Stimulated activated CD8-positive, alpha-beta memory T cell treated with anti-CD3 and anti-CD28 coated beads, Interleukin-4, amount 100 ng/mL, for 1 hour (primary cell): ENCODE data around the gene SOST.
"Not testable (repeated sequence)": the region's sequence is repeated elsewhere in the genome, so short reads cannot be mapped to it uniquely, and the experiment has no call there.

ENCODE experiments used
- DNase-seq, 2 donors: peaks; one replicate each; pipeline ENCODE4 v3.0.0-alpha.2; 2020; ENCODE audit warnings: low read depth in 2 of 2, low spot score in 1 of 2

Gene SOST

DNA sequence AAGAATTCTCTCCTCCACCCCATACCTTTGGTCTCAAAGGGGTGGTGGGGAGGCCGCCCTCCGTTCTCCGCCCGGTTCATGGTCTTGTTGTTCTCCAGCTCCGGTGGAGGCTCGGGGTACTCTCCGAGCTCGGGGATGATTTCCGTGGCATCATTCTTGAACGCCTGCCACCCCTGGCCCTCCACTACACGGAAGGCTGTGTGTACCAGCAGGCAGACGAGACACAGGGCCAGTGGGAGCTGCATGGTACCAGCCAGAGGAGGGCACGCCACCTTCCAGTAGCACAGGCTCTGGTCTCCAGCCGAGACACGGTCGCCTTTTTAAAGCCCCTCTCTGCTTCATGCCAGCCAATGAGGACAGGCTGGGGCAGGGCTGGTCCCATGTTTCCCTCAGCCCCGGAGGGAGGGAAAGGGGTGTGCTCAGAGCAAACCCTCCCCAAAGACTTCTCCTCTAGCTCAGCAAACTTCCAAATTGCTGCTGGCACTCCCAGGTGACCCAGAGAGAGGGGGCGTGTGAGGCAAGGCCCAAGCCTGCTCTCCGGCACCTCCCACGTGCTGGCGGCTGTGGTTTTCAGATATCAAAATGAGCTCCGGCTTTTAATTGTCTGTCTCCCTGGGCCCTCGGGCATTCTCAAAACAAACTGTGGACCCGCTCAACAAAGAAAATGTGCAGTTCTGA lies at the start of gene SOST:
Gene SOST (minus strand): TSS at position 295 of the 678 bp plus-strand sequence. CDS start 50 bp downstream, at position 245.
- DNase-seq: no peak

GRCh38 chr17:43808076-43808475 lies 49.5 kb upstream of the SOST start:
- DNase-seq: no peak

GRCh38 chr17:43805117-43805516 lies 46.5 kb upstream of the SOST start:
- DNase-seq: no peak

DNA sequence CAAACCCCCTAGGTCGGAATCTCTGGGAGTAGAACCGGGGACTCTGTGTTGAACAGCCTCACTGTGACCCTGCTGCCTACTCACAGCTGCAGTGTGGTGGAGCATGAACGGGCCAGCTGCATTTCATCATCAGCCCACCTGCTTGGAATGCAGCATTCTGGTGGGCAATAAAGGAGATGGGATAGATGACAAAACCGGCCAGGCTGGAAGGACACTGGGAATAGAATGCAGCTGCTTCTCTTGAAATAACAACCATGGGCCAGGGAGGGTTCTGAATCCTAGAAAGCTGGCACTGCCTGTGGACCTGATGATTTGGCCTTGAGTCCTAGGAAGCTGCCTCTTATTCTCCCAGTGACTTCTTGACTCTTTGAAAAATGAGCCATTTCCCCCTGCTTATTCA lies 45.2 kb upstream of the SOST start:
- no peak for DNase-seq

GRCh38 chr17:43801844-43802243 lies 43.3 kb upstream of the SOST start:
- no peak for DNase-seq

- DNase-seq: no peak
These were observed 42.1 kb upstream of the SOST start for GRCh38 chr17:43800736-43801135.

- no peak for DNase-seq
These were observed 40.5 kb upstream of the SOST start for GRCh38 chr17:43799047-43799446.

- not testable (repeated sequence) for DNase-seq
These were observed 39.4 kb upstream of the SOST start for GRCh38 chr17:43798024-43798423.

DNA sequence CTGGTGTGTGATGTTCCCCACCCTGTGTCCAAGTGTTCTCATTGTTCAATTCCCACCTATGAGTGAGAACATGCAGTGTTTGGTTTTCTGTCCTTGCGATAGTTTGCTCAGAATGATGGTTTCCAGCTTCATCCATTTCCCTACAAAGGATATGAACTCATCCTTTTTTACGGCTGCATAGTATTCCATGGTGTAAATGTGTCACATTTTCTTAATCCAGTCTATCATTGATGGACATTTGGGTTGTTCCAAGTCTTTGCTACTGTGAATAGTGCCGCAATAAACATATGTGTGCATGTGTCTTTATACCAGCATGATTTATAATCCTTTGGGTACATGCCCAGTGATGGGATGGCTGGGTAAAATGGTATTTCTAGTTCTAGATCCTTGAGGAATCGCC lies 34.1 kb upstream of the SOST start:
- DNase-seq: not testable (repeated sequence)

- no peak for DNase-seq
These were observed 33.0 kb upstream of the SOST start for GRCh38 chr17:43791589-43791988.

DNA sequence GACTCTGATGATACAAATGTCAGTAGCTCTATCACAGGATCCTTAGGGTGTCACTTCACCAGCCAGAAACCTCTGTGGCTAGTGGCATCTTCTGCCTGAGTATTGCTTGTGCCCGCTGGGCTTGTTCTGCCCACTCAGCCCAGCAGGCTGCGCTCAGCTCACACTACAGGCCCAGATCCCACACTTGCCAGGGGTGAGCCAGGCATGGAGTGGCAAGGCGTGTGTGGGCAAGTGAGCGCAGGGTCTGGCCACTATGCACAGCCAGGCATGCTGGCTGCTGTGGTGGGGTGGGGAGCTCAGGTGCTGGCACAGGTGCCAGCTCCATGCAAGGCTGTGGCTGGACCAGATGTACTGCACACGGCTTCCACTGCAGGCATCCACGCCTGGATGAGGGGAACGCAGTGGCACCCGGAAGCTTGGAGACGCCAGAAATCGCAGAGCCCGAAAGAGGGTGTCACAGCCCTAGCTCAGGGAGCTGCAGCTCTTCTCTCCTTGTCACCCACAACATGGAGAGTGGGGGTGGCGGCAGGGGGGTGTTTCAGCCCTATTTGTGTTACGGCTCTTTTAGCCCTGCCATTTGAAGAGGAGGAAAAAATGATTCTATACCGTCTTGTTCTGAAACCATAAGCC lies 31.8 kb upstream of the SOST start:
- DNase-seq: no peak

GRCh38 chr17:43789482-43789881 lies 30.9 kb upstream of the SOST start:
- DNase-seq: no peak

- no peak for DNase-seq
These were observed 29.9 kb upstream of the SOST start for GRCh38 chr17:43788540-43788939.

GRCh38 chr17:43787728-43788127 lies 29.1 kb upstream of the SOST start:
- no peak for DNase-seq

DNA sequence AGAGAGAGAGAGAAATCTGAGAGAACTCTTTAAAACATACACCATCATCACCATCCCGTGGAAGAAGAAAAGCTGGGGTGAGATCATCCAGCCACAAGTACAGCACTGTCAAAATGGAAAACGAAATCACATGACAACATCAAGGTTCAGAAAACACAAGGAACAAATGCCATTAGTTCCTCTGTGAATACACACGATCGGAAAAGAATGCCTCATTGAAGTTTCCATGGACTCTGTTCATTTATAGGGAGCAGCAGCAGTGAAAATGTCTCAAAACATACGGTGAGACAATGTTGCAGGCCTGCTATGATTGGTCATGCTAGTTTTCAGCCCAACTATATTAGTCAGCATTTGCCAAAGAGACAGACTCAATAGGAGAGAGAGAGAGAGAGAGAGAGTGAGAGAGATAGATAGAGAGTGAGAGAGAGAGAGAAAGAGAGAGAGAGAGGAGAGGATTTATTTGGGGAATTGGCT lies 26.1 kb upstream of the SOST start:
- DNase-seq: no peak

DNA sequence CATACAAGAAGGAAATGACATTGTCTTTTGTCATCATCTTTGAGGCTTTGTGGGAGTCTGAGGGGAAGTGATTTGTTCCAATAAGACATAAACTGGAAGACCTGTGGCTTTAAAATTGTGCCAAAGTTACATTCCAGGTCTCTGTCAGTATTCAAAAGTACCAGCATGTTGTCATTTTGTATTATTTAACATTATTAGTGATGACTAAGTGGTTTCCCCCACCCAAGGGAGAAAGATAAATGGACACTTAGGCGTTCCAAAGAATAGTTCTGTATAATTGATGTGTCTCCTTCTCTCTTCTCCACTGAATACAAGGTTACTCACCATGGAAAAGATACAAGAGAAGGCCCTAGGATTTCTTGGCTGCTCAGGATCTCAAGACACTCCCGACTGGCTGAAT lies 25.5 kb upstream of the SOST start:
- DNase-seq: no peak

GRCh38 chr17:43782913-43783680 lies 24.5 kb upstream of the SOST start:
- no peak for DNase-seq

DNA sequence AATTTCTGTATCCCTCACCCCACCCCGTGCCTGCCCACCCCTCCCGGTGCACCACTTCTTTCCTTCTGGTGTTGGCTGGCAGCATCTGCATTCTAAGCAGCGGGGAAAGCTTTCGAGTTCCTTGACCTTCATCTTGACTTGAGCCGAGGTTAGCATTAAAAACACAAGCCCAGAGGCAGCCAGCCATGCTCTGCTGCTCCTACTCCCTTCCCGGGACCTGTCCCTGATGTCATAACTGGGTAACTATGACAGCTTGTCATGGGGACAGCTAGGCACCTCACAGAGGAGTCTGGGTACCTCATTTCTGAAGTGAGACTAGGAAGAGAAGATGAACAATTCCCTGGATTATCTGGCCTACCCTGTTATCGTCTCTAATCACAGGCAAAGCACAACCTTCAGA lies 21.5 kb upstream of the SOST start, which contains the start of gene CFAP97D1:
Gene CFAP97D1 (plus strand): TSS at position 301 of the 400 bp plus-strand sequence. CDS start 28 bp downstream, at position 329.
- no peak for DNase-seq

- no peak for DNase-seq
These were observed 20.8 kb upstream of the SOST start for GRCh38 chr17:43779145-43780125.

DNA sequence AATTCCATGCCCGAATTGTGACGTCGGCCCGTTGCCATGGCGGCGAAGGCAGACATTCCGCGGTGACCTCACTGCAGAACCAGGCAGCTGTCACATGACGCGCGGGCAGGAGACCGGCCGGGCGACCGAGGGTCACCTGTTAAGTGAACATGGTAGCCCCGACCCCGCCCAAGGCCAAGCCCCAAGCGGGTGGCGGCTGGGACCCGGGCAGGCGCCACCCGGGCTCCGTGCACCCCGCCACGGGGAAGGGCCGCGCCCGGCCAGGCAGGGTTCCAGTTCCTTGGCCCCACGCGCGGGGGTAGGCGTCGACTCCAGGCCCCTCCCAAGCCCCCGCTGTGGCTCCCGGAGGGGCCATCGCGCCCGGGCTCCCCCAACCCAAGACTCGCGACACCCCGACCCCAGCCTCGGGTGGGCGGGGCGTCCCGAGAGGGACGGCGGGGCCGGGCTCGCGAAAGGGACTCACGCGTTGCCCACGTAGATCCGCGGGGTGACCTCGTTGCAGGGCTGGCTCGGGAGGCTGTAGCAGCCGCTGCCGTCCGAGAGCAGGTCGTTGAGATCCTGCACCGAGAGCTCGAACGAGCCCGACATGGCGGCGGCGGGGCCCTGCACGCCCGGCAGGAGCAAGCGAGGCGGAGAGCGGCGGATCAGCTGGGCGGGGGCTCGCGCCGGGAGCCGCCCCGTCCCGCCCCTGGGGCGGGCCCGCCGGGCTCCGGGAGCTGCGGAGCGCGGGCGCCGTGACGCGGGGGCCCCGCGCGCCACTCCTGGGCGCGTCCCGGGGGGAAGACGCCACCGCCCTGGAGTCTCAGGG lies 19.9 kb upstream of the SOST start, which contains the start of gene DUSP3:
Gene DUSP3 (minus strand): TSS at position 641 of the 808 bp plus-strand sequence. CDS start 53 bp downstream, at position 588.
- peak; percentile 28 to 39 for DNase-seq
